HEK293T (cell line): ENCODE data around the gene SLC37A1.

Source experiments
- BHLHE40 ChIP-seq: fragments of 450-650 bp; IDR thresholded peaks from 2 replicates; pipeline ENCODE4 v1.6.1; 2016; ENCODE audit warnings: mild to moderate bottlenecking, moderate library complexity, borderline replicate concordance
- ELF4 ChIP-seq: fragments of 450-650 bp; IDR thresholded peaks from 2 replicates; pipeline ENCODE4 v1.6.1; 2017; ENCODE audit warnings: antibody characterized with exemption
- FOXK2 ChIP-seq: fragments of 450-650 bp; IDR thresholded peaks from 2 replicates; pipeline ENCODE4 v1.6.1; 2016; ENCODE audit warnings: mild to moderate bottlenecking
- FOXM1 ChIP-seq: fragments of 450-650 bp; IDR thresholded peaks from 2 replicates; pipeline ENCODE4 v1.6.1; 2017; ENCODE audit warnings: mild to moderate bottlenecking, borderline replicate concordance
- HDGF ChIP-seq: fragments of 450-650 bp; IDR thresholded peaks from 2 replicates; pipeline ENCODE4 v1.6.1; 2017; ENCODE audit warnings: antibody characterized with exemption, borderline replicate concordance
- L3MBTL2 ChIP-seq: fragments of 450-650 bp; conservative IDR thresholded peaks from 2 replicates; pipeline ENCODE4 v1.6.1; 2016; ENCODE audit warnings: mild to moderate bottlenecking
- LEF1 ChIP-seq: fragments of 450-650 bp; IDR thresholded peaks from 2 replicates; pipeline ENCODE4 v1.6.1; 2017; ENCODE audit warnings: mild to moderate bottlenecking, borderline replicate concordance
- SP1 ChIP-seq: fragments of 450-650 bp; IDR thresholded peaks from 2 replicates; pipeline ENCODE4 v1.6.1; 2017
- SUZ12 ChIP-seq: fragments of 450-650 bp; IDR thresholded peaks from 2 replicates; pipeline ENCODE4 v1.6.1; 2016; ENCODE audit warnings: mild to moderate bottlenecking
- TARDBP ChIP-seq: fragments of 450-650 bp; IDR thresholded peaks from 2 replicates; pipeline ENCODE4 v1.6.1; 2016

DNA sequence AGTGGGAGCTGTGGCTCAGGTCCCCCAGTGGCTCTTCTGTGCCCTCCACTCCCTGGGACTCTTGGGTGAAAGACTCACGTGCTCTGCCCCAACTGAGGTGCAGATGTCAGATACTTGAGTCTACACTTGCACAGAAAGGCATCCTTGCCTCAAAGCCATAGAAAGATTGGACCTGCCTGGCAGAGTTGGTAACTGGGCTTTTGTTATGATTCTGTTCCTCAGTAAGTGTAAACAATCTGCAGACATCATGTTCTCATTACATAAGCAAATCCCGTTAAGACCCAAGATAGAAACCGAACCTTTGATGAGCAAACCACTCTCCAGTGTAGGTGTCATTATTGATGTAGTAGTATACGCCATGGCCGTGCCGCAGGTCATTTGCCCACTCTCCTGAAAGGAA lies 27.6 kb upstream of the SLC37A1 start:
- TF ChIP-seq HDGF (no peak), SP1 (no peak), ELF4 (no peak), SUZ12 (no peak), L3MBTL2 (no peak), BHLHE40 (no peak), LEF1 (no peak), TARDBP (no peak), FOXM1 (no peak), FOXK2 (no peak)
